Measurements from ENCODE around the gene SH2D4B. TPM values are rescaled to one million over a fixed set of nuclear protein-coding genes. Genes with fewer than 3 reads are reported as not detected.

Gene SH2D4B
- total RNA-seq, 1 experiment from 2014 or later: 0.07 TPM

GRCh38 chr10:80655898-80656297 lies 118.2 kb downstream of the SH2D4B start:
- Histone ChIP-seq H4K20me1 (ENCODE audit: control insufficient read depth, insufficient read depth, insufficient read length) (no peaks in the 10 kb centered on the region), H4K8ac (replicated peaks; ENCODE audit: insufficient read length, low read depth, low read length) (no peak overlapping the region), H2BK120ac (ENCODE audit: low read depth, low read length, poor library complexity, severe bottlenecking) (no peak overlapping the region), H3K23me2 (ENCODE audit: insufficient read length, low read depth, low read length, poor library complexity, severe bottlenecking) (no peaks in the 10 kb centered on the region), H2BK15ac (ENCODE audit: low read depth, low read length) (no peak overlapping the region), H3K23ac (ENCODE audit: insufficient read length, low read depth, low read length) (no peak overlapping the region), H2AK5ac (ENCODE audit: insufficient read length, low read length) (no peak overlapping the region), H3K56ac (ENCODE audit: insufficient read length, low read depth, low read length) (no peak overlapping the region), H3K27ac (ENCODE audit: insufficient read length, low read depth, low read length) (no peak overlapping the region), H3K18ac (ENCODE audit: insufficient read length, low read depth, low read length) (no peak overlapping the region), H3K9ac (ENCODE audit: extremely low read depth, insufficient read length, low read length) (no peak overlapping the region), H3K4me1 (ENCODE audit: insufficient read depth, low read length) (no peaks in the 10 kb centered on the region), H3T11ph (ENCODE audit: low read length) (no peak overlapping the region), H3K4ac (ENCODE audit: low read depth, low read length) (no peak overlapping the region), H3K27me3 (ENCODE audit: insufficient read depth, low read length) (no peaks in the 10 kb centered on the region), H3K4me2 (ENCODE audit: insufficient read depth, insufficient read length, low read length) (no peak overlapping the region), H3K79me1 (ENCODE audit: insufficient read depth, low read depth, low read length, poor library complexity, severe bottlenecking) (no peaks in the 10 kb centered on the region), H4K91ac (ENCODE audit: insufficient read length, low read depth, low read length) (no peak overlapping the region), H3K9me3 (ENCODE audit: control insufficient read depth, low read depth, low read length) (peaks cover 11% of the 10 kb centered on the region), H4K5ac (ENCODE audit: insufficient read length, low read depth, low read length) (no peak overlapping the region), H2BK5ac (ENCODE audit: insufficient read length, low read length) (no peak overlapping the region), H3K14ac (ENCODE audit: insufficient read depth, low read length) (no peak overlapping the region), H2AFZ (ENCODE audit: low read length) (no peak overlapping the region), H2BK12ac (ENCODE audit: insufficient read length, low read depth, low read length) (no peak overlapping the region), H2BK20ac (ENCODE audit: low read depth, low read length, poor library complexity, severe bottlenecking) (no peak overlapping the region), H3K79me2 (ENCODE audit: insufficient read depth, low read length) (no peaks in the 10 kb centered on the region)
- no peak overlapping the region for H3K27ac Mint-ChIP-seq
- no peak for DNase-seq
- WGBS (ENCODE audit: extremely low coverage, insufficient read length, low lambda C conversion rate): no CpG with 5 or more reads among the region's 1 CpG
- TF ChIP-seq CTCF (conservative IDR thresholded peaks at IDR 0.05): no peak
- no peaks in the 10 kb centered on the region for H3K4me1 Mint-ChIP-seq
- no peaks in the 10 kb centered on the region; the same call in 1 of the 2 replicates for H3K27me3 Mint-ChIP-seq (ENCODE audit: low read depth)
- H3K36me3 Mint-ChIP-seq (ENCODE audit: insufficient read depth in 1 of 3, low read depth in 3 of 3): peaks cover 0 to 3% (median 0%) of the 10 kb centered on the region in 3 experiments; a peak in 4 of 7 replicates
- H3K4me3 Mint-ChIP-seq: no peak overlapping the region
- peaks cover 0 to 13% of the 10 kb centered on the region in 2 experiments; a peak in 4 of 5 replicates for H3K9me3 Mint-ChIP-seq
